NCI-H2196 (cell line): Measurements from ENCODE around the gene TNNI3K.

Experiments used
- DNase-seq: peaks from one replicate; lab custom pipeline; 2025; ENCODE audit not compliant: unreplicated experiment; lab: John Stamatoyannopoulos, UW

TNNI3K gene

DNA sequence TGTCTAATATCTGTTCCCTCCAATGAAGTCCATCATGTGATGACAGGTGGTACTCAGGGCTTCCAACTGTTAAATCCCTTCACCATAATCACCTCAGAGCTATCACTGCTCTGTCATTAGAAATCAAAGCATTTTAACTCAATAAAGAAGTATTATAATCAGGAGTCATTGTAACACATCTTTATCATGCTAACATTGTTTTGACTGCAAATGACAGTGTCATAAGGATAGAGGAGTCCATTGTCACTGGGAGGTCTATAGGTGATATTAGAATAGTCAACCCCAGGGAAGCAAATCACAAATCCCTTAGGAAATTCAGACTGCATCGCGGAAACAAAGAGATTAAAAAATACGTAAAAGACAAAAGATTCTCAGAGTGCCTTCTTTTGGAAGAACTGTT, 246.4 kb downstream of the TNNI3K start:
- DNase-seq: no peak

DNA sequence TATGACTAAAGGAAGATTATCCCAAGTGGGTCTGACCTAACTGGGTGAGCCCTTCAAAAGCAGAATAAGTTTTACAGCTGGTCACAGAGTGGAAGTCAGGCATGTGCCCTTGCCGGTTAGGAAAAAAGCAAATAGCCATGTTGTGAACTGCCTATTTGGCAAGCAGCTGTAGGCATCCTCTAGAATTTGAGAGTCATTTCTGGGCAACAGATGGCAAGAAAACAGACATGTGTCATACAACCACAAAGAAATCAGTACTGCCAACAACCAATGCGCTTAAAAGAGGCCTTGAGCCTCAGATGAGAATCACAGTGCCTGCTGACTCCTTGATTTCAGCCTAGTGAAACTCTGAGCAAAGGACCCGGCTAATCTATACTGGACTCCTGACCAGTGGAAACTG, 250.4 kb downstream of the TNNI3K start:
- DNase-seq: no peak

DNA sequence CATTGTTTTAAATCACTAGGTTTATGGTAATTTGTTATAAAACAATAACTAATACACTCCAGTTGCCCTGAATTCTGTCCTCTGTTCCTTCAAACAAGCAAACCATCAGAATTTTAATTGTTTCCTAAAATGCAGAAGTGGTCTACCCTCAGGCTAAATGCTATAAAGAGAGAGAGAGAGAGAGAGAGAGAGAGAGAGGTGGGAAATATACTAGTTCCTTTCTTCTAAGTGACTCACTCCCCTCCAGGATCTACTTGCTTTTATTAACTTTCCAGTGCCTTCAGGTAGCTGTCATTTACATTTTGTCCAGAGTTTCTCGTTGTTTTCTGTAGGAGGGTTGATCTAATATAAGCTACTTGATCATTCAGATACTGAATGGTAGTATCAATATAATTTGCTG, 250.8 kb downstream of the TNNI3K start:
- DNase-seq: no peak

DNA sequence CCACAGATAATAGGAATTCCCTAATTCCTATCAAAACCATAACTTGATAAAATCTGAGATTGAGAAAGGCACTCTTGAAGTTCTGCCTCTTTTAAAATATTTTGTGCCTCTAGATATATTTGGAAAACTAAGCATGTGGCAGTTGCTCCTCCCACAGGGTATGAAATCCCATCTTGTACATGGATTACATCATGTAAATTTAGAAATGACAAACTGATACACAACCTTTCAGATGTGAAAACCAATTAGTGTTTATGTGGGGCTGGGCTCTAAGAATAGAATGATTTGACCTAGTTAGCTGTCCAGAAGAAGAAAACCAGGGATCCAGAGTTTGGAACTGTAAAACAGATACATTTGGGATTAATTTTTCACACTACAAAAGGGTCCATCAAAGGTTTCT, 261.5 kb downstream of the TNNI3K start:
- DNase-seq: no peak

GRCh38 chr1:74498901-74499300, 263.7 kb downstream of the TNNI3K start:
- DNase-seq: no peak

DNA sequence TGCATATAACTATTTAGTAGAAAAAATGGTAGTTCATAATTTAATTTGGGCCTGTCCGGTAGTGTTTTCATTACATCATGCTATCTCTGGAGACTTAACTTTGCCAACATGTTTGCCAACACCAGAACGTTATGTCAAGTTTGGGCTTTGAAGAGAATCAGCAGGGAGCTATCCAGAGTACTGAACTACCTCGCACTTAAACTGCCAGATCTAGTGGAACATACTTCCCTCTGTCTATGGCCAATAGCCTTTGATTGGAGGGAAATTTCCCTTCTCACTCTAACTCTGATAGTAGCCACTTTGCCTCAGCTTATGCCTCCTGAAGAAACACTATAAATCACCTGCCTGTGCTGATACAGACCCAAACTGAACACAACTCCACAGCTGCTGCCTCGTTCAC, 267.2 kb downstream of the TNNI3K start:
- DNase-seq: no peak

GRCh38 chr1:74502858-74503257, 267.7 kb downstream of the TNNI3K start:
- no peak for DNase-seq

DNA sequence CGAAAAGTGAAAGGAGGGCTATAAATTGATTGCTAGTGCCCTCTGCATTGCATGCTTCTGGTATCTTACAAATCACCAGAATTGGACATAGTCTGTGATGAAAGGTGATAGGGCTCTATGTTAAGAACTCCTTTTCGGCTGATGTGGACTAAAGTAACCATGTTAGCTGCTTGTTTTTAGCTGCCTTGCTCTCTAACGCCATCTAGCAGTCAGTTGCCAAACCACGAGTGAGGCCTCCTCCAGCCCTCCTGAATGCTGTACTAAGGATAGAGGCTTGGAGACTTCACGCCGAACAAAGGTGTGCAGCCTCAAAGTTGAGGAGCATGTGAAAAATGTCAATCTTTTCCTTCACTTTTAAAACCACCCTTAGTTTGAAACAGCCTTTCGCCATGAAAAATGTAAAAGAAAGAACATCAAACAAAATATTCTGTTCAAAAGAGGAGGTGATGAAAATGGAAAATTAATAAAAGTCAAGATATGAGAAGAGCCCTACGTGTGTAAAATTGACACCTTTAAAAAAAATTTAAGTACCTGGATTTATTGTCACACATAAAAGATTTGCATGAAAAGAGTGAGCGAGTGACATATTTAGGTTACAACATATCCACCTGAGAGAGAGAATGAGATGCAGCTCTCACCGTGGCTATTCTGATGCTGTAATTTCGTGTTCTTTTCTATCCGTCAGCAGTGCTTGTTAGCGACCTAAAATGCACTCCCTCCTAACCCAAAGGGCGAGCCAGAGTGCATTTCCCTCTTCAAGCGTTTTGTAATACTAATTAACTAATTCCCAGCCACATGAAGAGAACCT, 269.1 kb downstream of the TNNI3K start:
- peak; percentile 55 for DNase-seq

- DNase-seq: no peak
These were observed 269.8 kb downstream of the TNNI3K start for GRCh38 chr1:74504933-74505512.

- DNase-seq: no peak
These were observed 270.9 kb downstream of the TNNI3K start for GRCh38 chr1:74505928-74506710.

DNA sequence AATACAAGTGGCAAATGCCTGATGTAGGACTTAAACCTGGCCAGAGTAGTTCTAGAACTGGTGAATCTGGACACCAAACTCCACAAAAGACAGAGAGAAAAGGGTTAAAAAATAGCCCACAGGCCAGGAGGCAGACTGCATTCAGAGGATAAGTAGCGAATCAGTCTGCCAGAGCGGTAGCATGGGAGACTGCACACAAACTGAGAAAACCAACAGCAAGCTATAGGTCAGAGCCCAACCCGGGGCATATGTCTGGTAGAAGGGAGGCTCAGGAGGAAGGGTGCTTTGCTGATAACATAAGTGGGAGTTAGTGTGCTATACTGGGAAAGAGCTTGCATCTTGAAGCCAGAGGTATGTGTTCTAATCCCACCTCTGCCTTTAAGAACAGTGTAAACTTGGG, 273.3 kb downstream of the TNNI3K start:
- DNase-seq: no peak

GRCh38 chr1:74512170-74512915, 277.2 kb downstream of the TNNI3K start, which contains the start of gene LRRC53:
Gene LRRC53 (minus strand): TSS chr1:74512611. CDS start chr1:74483349, 29,262 bp downstream.
- no peak for DNase-seq

GRCh38 chr1:74513411-74514300, 278.5 kb downstream of the TNNI3K start:
- DNase-seq: no peak

- DNase-seq: no peak
These were observed 282.4 kb downstream of the TNNI3K start for GRCh38 chr1:74517599-74518051.

GRCh38 chr1:74522148-74522547, 287.0 kb downstream of the TNNI3K start:
- DNase-seq: no peak

DNA sequence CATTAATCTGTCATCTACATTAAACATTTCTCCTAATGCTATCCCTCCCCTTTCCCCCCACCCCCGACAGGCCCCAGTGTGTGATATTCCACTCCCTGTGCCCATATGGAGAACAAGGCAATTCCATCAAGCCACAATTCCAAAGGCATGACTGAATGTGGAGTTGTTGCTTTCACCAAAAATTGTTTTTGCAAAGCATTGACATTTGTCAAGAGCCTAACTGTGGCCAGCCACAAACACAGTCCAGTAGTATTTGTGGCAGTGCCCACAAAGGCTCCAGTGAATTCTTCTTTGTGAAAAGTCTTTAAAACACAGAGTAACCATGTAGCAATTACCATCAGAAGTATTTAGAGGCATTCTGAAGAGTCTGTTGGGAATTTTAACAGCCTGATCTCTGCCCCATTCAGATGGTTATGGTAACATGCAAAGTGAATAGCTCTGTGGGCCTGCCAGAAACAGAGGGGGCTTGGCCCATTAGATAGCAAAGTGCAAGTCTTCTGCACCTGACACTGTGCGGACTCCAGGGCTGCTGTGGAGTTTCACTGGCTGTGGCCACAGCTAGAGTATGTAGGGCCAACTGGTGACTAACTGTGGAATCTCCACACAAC, 288.8 kb downstream of the TNNI3K start:
- no peak for DNase-seq

DNA sequence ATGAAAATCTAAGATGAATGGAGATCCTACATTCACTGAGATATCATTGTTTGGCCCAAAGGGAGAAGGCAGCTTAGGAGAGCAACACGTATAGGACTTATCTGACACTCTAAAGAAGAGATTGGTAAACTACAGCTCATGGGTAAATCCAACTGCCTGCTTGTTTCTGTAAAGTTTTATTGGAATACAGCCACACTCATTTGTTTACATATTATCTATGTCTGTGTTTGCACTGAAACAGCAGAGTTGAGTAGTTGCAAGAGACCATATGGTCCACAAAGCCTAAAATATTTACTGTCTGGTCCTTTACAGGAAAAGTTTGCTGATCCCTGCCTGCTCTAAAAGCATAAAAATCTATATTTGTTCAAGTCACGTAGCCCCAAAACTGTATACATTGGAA, 291.5 kb downstream of the TNNI3K start:
- no peak for DNase-seq

- DNase-seq: no peak
These were observed 292.9 kb downstream of the TNNI3K start for GRCh38 chr1:74528123-74528522.

DNA sequence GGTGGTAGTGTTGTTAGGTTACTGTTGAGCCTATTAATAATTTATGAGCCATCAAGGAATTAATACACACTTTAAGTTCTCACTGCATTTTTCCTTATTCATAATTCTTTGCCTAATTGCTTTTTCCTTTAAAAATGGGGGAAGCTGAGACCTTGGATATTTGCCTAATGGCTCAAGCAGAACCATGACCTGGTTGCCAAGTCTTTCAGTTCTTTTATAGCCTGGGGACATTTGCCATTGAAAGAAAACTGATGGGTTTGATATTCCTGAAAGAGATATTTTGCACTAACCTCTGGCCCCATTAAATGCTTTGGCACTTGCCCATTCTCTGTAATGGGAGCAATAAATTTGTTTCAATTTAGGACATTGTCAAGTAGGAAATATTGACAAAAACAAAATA, 295.7 kb downstream of the TNNI3K start:
- no peak for DNase-seq

- DNase-seq: no peak
These were observed 296.6 kb downstream of the TNNI3K start for GRCh38 chr1:74531796-74532195.
